GM21360 (cell line): ENCODE measurements around the gene B3GAT1.

Source experiments
- ATAC-seq: cut with Tn5 transposase; IDR thresholded peaks from one replicate; pipeline ENCODE4 v1.9.1; 2021; ENCODE audit warnings: mild to moderate bottlenecking, moderate library complexity; ENCODE audit not compliant: unreplicated experiment

B3GAT1 gene

DNA sequence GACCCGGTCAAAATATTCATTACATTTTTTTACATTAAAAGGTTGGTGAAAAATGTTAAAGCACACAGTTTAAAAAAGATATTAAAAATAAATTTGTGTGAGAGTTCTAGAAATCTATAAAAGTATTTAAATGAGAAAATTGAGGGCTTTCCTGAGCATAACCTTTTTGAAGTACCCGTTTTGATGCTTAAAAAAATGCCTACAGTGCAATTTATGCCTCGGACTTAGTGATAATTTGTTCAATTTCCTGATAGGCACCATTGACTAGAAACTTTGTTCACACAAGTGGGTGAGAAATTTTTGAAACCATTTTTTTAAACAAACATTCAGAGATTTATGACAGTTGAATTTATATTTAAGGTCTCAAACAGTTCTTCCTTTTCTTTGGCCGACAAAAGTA is 29.7 kb upstream of the B3GAT1 start:
- no peak for ATAC-seq

DNA sequence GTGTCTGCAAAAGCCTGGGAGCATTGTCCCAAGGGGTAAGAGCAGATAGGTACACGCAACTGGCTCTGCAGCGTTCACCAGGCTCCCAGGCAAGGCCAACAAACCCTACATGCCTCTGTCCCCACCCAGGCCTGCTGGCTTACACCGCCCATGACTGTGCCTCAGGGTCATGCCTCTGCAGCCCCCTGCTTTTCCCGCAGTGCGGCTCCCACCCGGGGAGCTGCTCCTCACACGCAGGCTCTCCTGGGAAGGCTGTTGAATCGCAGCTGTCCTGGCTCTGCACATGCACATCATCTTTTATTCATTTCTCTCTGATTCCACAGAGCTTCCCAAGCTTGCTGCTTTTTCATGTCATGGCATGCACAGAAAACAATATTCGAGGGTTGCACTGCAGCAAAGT is 29.2 kb upstream of the B3GAT1 start:
- ATAC-seq: no peak

DNA sequence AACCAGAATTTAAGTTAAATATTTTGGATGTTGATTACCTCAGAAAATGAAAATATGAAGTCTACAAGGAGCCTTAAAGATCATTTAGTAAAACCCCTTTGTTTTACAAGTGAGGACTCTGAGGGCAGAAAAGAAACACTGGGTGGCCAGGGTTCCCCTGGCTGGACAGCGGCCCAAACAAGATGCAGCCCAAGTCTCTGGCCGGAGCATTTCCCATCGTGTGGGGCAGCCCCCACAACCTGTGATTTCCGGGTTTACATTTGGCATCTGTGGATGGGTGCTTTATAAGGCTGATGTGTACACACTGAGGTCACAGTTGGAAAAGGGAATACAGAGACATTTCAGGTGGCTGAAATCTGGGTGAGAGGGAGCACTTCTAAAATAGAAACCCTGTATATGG is 28.8 kb upstream of the B3GAT1 start:
- no peak for ATAC-seq

DNA sequence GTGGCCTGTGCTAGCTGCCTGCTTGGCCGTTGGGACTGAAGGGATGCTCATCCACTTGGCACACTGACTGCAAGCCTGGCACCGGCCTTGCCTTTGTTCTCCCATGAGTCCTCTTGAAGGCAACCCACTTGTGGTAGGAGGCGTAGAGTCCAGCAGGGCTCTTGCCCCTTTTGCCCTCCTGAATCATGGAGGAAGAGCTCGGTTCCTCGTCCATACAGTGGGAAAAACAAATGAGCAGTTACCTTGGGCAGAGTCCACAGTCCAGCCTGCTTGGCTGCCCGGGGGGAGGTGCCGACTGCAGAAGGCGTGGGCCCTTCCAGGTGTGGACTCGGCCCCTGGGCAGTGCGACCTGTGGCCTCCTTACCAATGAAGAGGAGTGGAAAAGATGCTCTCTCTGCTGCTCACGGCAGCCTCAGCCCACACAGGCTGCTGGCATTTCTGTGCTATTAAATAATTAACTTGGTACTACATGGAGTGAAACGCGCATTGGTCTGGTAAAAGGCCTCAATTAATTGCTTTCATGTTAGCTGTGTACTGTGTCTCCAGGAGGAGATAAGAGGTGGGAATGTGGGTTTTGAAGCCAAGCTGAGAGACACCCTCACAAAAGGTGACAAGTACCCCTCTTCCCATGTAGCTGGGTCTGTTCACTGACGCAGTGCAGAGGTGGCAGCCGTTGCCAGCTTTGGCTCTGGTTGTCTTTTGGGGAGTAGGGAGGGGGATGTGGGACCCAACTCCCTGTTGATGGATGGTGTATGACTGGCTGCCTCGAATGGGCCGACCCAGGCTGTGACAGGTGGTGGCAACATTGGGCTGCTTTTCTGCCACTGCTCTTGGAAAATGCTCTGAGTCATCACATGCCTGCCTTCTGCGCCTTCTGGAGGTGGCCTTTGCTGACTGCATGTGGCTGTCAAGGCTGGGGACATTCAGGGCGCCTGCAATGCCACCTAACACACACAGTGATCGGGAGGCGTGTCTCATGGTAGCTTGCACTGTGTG is 26.8 kb upstream of the B3GAT1 start:
- ATAC-seq: no peak

DNA sequence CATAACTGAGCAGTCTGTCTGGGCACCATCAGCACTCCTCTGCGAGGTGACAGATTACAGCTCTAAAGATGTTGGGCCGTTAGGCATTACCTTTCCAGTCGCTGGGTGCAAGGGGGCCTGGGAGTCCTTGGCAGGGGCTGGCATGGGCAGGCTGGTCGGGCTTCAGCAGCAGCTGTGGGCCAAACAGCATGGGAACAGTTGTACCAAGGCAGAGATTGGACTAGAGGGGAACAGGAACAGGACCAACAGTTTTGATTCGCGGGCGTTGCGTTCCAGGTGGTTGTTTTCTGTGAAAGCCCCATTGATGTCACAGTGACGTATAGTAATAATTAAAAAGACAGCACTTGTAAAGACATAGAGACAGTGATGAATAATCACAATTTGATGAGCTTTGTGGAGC is 25.8 kb upstream of the B3GAT1 start:
- ATAC-seq: no peak

DNA sequence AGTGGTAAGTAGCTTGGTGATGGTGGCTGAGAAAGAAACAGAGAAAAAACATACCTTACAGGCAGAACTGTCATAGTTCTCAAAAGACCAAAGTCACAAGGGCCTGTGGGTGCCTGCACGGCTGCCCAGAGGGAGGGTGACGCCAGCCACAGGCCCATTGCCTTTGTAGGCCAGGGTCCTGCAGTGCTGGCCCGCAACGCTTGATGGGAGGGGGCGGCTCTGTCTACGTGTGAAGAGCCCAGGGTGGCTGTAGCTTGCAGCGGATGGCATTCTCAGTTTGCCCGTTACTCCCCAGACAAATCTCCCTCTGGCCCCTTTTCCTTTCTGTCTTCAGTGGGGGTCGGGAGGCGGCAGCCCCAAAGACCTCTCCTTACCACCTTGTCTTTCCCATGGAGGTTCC is 24.7 kb upstream of the B3GAT1 start:
- no peak for ATAC-seq

DNA sequence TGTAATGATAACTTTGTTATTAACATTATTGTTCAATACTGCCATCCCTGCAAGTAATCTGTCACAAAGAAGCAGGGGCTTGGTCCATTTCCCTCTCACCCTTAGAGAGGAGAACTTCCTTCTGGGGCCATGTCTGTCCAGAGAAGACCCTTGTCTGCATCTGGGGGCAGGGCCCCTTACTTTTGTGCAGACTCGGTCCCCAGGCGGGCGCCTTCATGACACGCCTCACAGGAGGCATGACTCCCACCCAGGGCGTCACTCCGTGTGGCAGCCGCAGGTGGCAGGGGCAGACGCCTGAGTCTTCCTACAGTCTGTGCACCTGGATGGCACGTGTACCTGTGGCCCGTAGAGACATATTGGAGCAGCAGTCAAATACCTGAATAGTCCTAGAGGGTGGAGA is 21.8 kb upstream of the B3GAT1 start:
- no peak for ATAC-seq

DNA sequence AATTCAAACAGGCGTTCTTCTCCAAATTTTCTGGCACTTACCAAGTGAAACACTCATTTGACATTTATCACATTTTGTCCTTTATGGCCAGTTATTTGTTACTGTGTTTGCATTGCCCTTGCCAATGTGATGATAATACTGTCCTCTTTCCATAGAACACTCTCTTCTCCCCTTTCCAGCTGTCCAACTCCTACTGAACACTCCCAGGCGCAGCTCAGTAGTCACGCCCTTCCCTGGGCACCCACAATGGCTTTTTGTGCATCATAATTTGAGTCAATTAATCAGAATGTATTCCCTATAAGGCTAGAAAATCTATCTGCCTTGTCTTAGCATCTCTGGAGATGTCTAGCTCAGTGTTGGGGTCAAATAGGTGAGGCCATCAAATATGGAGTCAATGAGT is 21.2 kb upstream of the B3GAT1 start:
- no peak for ATAC-seq

DNA sequence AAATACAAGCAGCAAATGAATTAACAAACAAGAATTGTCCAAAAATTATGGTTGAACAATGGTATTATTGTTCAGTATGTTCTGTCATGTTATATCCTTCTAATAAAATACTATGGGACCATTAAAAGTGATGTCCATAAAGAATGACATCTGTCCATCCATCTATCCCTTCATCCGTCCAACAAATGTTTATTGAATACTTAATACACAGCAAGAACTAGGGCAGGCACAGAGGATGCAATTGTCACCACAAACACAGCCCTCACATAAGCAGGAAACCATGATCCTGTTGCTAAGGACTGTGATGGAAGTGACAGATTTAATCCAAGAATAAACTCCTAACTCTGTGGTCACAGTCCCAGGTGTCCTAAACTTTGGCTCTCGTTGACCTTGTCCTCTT is 20.7 kb upstream of the B3GAT1 start:
- no peak for ATAC-seq

DNA sequence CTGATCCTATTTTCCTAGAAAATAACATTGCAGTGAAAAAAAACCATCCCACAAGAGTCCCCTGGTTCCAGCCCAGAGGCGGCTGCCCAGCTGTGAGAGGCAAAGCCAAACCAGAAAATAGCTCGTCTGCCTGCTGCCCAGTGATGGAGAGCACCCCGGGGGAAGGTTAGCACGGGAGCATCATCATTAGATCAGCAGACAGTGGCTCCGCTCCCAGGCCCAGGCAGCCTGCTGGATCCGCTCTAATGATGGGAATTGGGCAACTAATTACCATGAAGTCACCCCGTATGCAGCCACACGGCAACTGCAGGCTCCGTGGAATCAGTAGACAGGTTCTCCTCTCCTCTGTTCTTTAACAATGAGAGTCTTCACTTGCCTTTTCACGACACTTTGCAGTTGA is 17.1 kb upstream of the B3GAT1 start:
- no peak for ATAC-seq

DNA sequence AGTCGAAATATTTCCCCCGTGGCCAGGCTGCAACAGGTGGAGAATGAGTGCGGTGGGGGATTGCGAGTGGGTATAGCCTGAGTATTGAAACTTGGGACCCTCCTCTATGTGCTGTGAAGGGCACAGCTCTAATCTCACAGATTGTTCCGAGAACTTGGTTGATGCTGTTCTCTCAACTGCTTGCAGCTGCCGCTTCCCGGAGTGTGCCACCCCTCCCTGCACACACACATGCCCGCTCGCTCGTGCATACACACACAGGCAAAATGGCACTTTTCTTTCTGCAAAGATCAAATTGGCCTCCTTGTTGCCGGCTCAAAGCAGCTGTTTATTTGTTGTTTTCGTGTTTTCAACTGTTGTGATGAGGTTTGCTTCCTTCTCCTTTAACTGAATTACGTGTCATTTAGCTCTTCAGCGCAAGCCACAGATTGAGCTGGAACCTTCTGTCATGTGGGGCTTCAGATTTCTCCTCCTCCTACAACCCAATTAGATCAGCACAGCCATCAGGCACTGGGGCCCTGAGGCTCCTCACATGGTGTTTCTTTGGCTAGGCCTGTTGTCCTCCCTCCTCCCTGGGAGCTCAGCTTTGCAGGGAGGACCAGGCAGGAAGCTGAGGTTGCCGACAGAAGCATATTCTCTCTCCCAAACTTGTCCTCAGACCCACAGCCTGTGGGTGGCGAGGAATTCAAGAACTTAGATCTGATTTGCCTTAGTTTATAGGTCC is 13.9 kb upstream of the B3GAT1 start:
- no peak for ATAC-seq

DNA sequence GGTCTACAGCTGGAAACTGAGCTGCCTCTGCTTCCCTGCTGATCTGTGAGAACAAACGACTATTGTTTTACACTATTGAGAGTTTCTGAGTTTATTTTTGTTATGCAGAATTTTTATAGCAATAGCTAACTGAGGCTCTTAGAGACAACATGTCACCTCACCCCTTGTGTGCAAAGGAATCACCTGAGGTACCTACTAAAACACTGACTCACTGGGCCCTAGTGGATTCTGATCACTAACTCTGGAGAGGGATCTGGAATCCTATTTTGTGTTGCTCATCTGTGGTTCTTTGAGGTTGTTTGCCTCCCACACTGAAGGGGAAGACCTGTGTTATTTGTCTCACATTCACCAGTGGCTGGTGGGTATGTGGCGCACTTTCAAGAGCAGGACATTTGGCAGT is 13.4 kb upstream of the B3GAT1 start:
- ATAC-seq: no peak

DNA sequence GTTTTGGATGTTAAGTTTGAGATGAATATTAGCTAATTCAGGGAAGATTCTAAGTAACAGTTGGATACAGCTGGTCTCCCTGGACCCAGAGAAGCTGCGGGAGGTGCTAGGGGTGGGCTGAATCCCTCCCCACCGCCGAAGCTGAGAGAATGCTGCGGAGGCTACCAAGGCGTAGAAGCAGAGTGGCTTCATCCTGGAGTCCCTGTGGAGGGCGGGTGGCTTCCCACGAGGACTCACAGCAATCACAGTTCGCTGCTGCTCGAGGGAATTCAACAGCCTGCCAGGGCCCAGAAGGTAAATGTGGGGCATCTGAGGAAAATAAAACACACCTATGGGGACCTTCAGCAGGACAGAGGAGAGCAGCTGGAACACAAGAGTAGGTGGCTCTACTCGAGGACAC is 11.1 kb upstream of the B3GAT1 start:
- ATAC-seq: no peak

DNA sequence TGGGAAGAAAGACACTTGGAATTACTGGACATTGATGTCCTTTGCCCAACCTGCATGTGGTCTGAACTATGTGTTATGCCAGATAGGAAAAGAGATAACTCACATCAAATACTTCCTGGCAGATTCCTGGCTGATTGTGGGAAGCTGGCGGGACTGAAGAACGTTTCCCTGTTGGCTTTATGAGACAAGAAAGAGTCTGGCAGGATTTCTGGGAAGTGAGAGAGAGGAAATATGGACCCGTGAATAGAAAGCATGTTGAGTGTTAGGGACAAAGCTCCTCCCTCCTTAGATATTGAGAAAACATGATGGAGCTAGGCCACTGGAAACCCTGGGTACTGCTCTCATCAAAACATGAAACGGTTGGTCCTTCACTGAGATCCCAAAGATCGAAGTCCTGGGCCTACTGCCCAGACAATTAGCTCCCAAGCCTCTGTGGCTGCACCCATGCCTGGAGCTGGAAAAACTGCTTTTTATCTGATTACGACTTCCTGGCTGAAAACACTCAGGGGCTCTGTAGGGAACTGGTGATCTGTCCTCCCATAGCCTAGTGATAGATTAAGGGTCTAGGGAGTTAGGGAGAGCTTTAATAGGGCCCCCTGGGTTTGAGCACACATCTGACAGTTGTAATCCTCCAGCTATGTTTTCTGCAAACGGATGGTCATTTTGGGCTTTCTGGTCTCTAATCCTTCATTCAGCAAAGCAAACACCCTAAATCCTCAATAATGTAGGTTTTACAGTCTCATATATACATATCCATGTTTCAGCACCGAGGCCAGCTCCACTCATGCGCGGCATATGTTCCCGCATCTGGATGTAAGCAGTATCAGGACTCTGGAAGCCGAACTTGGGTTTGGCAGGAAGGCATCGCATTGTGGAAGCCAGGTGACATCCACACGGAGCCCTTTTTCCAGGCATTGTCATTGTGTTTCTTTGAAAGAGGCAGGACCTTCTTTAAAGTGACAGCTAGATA is 6.1 kb upstream of the B3GAT1 start:
- ATAC-seq: no peak

DNA sequence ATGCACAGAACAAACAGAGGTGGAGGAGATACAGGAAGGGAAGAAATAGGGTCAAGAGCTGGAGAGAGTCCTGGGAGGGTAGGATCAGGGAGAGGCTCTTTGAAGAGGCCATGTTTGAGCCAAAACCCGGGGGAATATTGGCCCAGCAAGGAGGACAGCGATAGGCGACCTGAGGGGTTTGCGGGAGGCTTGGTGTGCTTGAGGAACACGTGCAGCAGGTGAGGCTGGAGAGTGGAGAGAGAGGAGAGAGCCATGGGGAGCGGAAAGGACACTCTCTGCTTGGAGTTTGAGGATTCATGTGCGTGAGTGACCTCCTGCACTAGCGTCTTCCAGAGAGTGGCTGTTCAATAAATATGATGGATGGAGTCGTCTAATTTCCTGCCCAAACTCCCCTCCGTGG is 4.7 kb upstream of the B3GAT1 start:
- no peak for ATAC-seq

DNA sequence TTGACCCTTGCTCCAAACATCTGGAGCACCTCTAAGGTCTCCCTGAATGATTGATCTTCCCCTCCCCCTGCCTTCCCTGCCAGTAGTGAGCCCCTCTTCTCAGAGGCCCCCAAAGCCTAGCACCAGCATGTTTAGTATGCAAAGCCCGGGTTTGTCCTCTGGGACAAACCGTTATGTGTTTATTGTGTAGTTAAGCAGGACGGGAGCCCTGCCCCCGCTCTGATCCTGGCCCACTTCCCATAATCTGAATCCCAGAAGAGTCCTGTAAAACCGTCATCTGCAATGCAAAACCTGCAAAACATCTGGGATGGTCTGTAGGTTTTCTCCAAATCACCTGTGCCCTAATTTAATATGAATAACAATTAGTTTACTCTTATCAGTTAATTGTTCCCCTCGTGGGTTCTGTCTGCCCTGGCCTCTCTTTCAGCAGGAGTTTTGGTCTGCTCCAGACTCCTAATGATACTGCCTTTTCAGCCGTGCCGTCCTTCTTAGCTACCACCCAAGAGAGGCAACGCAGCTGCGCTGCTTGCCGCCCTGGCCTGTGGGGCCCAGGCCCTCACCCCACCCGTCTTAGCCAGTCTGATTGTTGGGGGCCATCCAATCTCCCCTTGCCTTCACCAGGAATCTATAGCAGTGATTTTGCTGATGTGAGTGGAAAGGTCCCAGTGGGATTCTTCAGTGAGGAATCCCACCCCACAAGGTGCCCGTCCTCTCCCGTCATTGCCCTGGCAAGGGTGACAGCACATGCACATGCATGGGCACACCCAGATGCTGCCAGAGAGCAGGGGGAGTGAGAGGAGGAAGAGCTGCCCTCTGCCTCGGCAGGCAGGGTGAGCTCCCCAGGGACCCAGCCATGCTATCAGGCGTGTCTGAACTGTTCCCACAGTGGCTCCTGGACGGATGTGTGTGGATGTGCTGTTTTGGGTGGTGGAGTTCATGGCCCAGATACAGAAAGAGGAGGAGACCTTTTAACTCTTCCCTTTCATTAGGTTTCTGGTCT is 3.0 kb upstream of the B3GAT1 start:
- ATAC-seq: no peak

DNA sequence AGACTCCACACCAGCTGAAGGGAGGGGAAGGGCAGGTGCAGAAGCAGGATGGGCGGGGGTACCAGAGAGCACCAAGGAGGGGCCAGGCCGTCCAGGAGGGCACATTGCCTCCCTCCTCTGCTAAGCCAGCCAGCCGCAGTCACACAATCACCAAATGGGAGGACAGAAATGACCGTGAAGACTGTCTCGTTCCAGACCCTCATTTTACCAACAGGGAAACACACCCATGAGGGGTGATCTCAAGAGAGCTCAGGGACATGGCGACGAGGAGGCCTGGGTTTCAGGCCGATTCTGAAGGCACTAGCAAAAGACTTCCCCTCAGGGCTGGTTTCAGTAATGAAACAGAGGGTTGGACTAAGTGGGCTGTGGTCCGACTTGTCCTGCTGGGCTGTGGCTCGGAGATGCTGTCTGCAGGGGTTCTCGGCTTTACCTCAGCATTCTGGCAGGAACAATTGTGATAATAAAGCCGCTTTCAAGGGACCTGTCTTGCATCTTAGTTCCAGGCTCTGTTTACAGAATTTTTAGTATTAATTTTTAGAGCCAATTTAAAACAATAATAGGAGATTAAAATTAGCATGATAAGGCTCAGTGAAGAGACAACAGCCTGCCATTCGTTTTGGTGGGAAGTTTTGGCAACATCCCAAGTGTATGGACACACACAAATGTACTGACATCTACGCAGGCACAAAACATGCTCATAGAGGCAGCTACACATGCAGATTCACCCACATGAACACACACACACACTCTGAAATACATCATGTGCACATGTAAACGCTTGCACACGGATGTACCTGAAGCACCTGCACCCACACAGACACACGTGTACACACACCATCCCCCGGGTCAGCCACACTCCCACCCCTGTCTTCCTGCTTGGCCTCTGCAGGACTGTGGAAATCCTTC is 2.0 kb upstream of the B3GAT1 start:
- no peak for ATAC-seq

DNA sequence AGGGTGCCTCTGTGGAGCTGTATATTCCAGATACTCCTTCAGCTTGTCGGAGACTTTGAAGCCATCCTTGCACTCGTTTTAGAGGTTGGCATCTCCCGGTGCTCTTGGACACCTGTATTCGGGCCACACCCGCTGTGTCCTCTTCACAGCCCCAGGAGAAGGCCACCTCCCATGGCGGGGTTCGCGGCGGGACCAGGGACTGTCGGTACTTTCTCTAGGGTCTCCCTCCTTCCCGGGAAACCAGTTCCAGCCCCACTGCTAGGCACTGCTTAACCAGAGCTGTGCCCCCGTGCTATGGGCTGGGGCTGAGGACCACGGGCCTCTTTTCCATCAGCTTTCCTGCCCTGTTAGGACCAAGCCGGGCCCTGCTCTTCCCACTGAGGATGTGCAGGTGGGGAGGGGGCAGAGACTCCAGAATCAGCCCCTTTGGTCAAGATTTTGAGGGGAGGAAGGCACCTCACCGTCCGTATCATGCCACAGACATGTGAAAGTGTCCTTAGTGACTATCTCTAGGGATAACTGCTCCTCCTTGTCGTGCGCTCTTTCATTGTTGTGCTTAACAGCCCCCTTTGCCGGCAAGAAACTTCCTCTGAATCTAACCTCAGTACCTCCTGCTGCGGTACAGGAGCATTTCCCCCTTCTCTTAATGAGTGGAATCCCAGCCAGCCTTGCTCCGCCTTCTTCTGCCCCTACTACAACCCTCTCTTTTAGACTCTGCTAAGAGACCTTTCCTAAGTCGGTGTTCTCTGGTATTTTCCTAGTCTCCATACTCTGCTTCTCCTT is 1.2 kb upstream of the B3GAT1 start:
- ATAC-seq: no peak
